Activated CD4-positive, alpha-beta memory T cell treated with anti-CD3 and anti-CD28 coated beads for 36 hours (primary cell): ENCODE data around the gene TMEM240. TPM values are rescaled to one million over a fixed set of nuclear protein-coding genes. Genes with fewer than 3 reads are reported as not detected.
"Not testable (repeated sequence)": the region's sequence is repeated elsewhere in the genome, so short reads cannot be mapped to it uniquely, and the experiment has no call there.

Experiments used
- CTCF ChIA-PET: fragments of 350-600 bp; sonication (Branson Sonifier 250); formaldehyde crosslinking; loops from one replicate; lab custom pipeline; 2021; ENCODE audit warnings: antibody characterized with exemption, inconsistent platforms; lab: Charles Lee
- POLR2A ChIA-PET: fragments of 350-600 bp; sonication (Branson Sonifier 250); formaldehyde crosslinking; loops from one replicate; lab custom pipeline; 2021; ENCODE audit warnings: antibody characterized with exemption; lab: Charles Lee
- DNase-seq: peaks from one replicate; pipeline ENCODE4 v3.0.0-alpha.2; 2020
- H3K27ac Mint-ChIP-seq: one replicate; pipeline ENCODE4 v1.8.0; 2021; ENCODE audit warnings: mixed read lengths
- H3K27me3 Mint-ChIP-seq: one replicate; pipeline ENCODE4 v1.8.0; 2021; ENCODE audit warnings: mixed read lengths
- H3K36me3 Mint-ChIP-seq: one replicate; pipeline ENCODE4 v1.8.0; 2021; ENCODE audit warnings: mixed read lengths
- H3K4me1 Mint-ChIP-seq: one replicate; pipeline ENCODE4 v1.8.0; 2021; ENCODE audit warnings: low read depth, mixed read lengths
- H3K4me3 Mint-ChIP-seq: one replicate; pipeline ENCODE4 v1.8.0; 2021; ENCODE audit warnings: mild to moderate bottlenecking, mixed read lengths
- H3K9me3 Mint-ChIP-seq: one replicate; pipeline ENCODE4 v1.8.0; 2021; ENCODE audit warnings: mixed read lengths
- intact Hi-C: fragments of 100-400 bp; cut with micrococcal nuclease; formaldehyde crosslinking; loops from one replicate; pipeline ENCODE4 v1.15.1; 2023
- total RNA-seq, 2 experiments: library from RNA; stranded (reverse); gene quantifications; one replicate each; pipeline ENCODE4 v1.2.3, GENCODE V29; 2021

Gene TMEM240
- total RNA-seq, 2 experiments from 2014 or later: 0.29 TPM; not detected in 1

GRCh38 chr1:1495461-1495975, 44.9 kb downstream of the TMEM240 start:
- DNase-seq, H3K27ac Mint-ChIP-seq, H3K4me1 Mint-ChIP-seq, H3K27me3 Mint-ChIP-seq, POLR2A ChIA-PET, intact Hi-C loops, H3K4me3 Mint-ChIP-seq, CTCF ChIA-PET: not testable (repeated sequence)
- H3K36me3 Mint-ChIP-seq: peaks cover 35% of the 10 kb centered on the region
- H3K9me3 Mint-ChIP-seq: peaks cover 17% of the 10 kb centered on the region

- H3K4me3 Mint-ChIP-seq, CTCF ChIA-PET, H3K27me3 Mint-ChIP-seq, intact Hi-C loops, H3K27ac Mint-ChIP-seq, DNase-seq, H3K4me1 Mint-ChIP-seq, POLR2A ChIA-PET: not testable (repeated sequence)
- peaks cover 45% of the 10 kb centered on the region for H3K36me3 Mint-ChIP-seq
- H3K9me3 Mint-ChIP-seq: peaks cover 17% of the 10 kb centered on the region
These were observed 46.1 kb downstream of the TMEM240 start for GRCh38 chr1:1494311-1494710.

- Mint-ChIP-seq H3K27me3 (no peaks in the 10 kb centered on the region), H3K27ac (no peak overlapping the region), H3K9me3 (peaks cover 17% of the 10 kb centered on the region), H3K4me1 (no peaks in the 10 kb centered on the region), H3K36me3 (peaks cover 53% of the 10 kb centered on the region), H3K4me3 (no peak overlapping the region)
- ChIA-PET CTCF (no interaction called here), POLR2A (no interaction called here)
- intact Hi-C loops: no loop called here
- DNase-seq: no peak
These were observed 48.8 kb downstream of the TMEM240 start for GRCh38 chr1:1491601-1492000.

DNA sequence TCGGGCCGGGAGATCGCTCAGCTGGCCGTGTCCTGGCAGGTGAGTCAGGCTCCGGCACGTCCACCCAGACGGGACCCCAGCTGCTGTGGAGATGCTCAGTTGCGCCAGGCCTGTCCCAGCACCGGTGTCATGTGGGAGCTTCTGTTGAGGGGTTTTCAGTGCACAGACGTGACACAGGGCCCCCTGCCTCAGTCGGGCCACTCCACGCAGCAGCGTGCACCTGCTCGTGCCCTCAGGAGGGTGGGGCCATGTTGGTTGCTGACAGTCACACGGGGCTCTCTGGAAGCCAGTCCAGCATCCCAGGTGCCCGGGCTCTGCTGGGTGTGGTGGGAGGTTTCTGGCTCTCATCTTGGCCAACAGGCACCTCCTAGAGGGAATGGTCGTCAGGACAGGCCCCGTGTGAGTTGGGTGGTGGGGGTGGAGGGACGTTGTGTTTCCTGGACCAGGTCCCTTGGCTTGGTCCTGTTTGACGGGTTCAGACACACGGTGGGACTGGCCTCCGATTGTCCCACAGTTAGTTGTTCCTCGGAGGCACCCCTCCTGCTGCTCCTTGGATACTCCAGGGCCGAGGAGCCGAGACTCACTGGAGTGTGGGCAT, 49.7 kb downstream of the TMEM240 start:
- Mint-ChIP-seq H3K27me3 (no peaks in the 10 kb centered on the region), H3K9me3 (peaks cover 17% of the 10 kb centered on the region), H3K27ac (no peak overlapping the region), H3K4me3 (no peak overlapping the region), H3K4me1 (no peaks in the 10 kb centered on the region), H3K36me3 (peaks cover 53% of the 10 kb centered on the region)
- CTCF ChIA-PET: no interaction called here
- intact Hi-C loops: no loop called here
- no peak for DNase-seq
- POLR2A ChIA-PET: interaction anchor here (0.6 kb wide), 1 partner anchor 8 kb away, joined by 4 read pairs; no protein-coding TSS in a partner anchor

DNA sequence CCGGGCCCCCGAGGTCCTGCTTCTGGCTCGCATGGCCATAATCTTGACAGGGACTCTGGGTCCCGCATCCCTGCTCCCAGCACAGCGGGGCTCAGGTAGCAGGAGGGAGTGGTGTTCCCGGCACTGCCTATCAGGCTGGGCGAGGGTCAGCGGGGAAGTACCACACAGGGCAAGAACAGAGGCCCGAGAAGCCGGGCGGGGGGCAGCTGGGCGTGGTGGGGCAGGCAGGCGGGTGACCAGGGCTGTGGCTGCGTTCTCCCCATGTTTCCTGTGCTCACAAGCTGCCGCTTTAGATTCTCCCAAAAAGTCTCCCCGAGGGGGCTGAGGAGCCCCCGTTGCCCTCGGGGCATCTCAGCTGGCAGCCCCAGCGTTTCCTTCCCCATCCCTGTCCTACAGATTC, 50.6 kb downstream of the TMEM240 start:
- POLR2A ChIA-PET: no interaction called here
- no peaks in the 10 kb centered on the region for H3K4me1 Mint-ChIP-seq
- no peak overlapping the region for H3K4me3 Mint-ChIP-seq
- H3K36me3 Mint-ChIP-seq: peaks cover 51% of the 10 kb centered on the region
- intact Hi-C loops: no loop called here
- H3K9me3 Mint-ChIP-seq: peaks cover 17% of the 10 kb centered on the region
- no peak overlapping the region for H3K27ac Mint-ChIP-seq
- no peaks in the 10 kb centered on the region for H3K27me3 Mint-ChIP-seq
- CTCF ChIA-PET: no interaction called here
- DNase-seq: no peak

DNA sequence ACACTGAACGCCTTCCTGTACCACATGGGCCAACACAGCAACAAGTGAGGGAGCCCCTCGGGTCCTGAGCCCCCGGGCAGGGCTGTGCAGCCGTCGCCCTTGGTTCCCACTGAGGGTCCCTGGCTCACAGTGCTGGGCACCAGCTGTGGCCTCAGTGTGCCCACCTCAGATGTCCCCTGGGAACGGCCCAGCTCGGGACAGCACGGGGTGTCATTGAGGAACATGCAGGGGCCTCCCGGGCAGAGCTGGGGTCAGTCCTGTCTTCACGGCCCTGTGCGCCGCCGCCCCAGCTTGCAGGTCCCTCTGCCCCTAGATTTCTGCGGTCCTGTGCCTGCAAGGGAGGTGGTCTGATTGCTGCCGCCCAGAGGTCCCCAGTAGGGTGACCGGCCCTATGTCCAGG, 51.2 kb downstream of the TMEM240 start:
- DNase-seq: no peak
- intact Hi-C loops: no loop called here
- peaks cover 17% of the 10 kb centered on the region for H3K9me3 Mint-ChIP-seq
- no peaks in the 10 kb centered on the region for H3K4me1 Mint-ChIP-seq
- POLR2A ChIA-PET: no interaction called here
- H3K36me3 Mint-ChIP-seq: peaks cover 49% of the 10 kb centered on the region
- no peak overlapping the region for H3K27ac Mint-ChIP-seq
- H3K27me3 Mint-ChIP-seq: no peaks in the 10 kb centered on the region
- CTCF ChIA-PET: no interaction called here
- H3K4me3 Mint-ChIP-seq: no peak overlapping the region

GRCh38 chr1:1487701-1488100, 52.7 kb downstream of the TMEM240 start:
- Mint-ChIP-seq H3K4me1 (no peaks in the 10 kb centered on the region), H3K27ac (no peak overlapping the region), H3K27me3 (no peaks in the 10 kb centered on the region), H3K9me3 (peaks cover 8% of the 10 kb centered on the region), H3K36me3 (peaks cover 37% of the 10 kb centered on the region), H3K4me3 (no peak overlapping the region)
- POLR2A ChIA-PET: no interaction called here
- intact Hi-C loops: no loop called here
- DNase-seq: no peak
- CTCF ChIA-PET: no interaction called here

DNA sequence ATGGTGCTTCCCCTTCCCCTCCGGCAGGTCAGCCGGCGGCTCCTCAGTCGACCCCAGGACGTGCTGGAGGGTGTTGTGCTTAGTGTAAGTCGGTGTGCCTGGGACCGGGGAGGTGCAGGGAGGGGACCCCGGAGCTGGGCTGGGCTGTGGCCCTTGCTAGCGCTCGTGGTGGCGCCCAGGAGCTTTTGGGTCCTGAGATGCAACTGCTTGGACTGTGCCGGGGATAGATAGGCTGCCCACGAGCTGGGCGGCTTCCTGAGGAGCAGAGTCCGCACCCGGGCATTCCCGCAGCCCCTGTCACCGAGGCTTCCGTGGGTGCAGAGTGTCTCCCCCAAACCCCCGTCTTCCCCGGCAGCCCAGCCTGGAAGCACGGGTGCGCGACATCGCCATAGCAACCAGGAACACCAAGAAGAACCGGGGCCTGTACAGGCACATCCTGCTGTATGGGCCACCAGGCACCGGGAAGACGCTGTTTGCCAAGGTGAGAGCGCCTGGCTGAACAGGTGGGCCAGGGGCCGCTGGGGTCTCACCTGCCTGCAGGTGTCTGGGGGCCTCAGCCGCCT, 54.6 kb downstream of the TMEM240 start:
- H3K27ac Mint-ChIP-seq, H3K4me3 Mint-ChIP-seq, H3K9me3 Mint-ChIP-seq, CTCF ChIA-PET, DNase-seq, H3K4me1 Mint-ChIP-seq, H3K27me3 Mint-ChIP-seq, POLR2A ChIA-PET, intact Hi-C loops: not testable (repeated sequence)
- H3K36me3 Mint-ChIP-seq: peaks cover 28% of the 10 kb centered on the region

DNA sequence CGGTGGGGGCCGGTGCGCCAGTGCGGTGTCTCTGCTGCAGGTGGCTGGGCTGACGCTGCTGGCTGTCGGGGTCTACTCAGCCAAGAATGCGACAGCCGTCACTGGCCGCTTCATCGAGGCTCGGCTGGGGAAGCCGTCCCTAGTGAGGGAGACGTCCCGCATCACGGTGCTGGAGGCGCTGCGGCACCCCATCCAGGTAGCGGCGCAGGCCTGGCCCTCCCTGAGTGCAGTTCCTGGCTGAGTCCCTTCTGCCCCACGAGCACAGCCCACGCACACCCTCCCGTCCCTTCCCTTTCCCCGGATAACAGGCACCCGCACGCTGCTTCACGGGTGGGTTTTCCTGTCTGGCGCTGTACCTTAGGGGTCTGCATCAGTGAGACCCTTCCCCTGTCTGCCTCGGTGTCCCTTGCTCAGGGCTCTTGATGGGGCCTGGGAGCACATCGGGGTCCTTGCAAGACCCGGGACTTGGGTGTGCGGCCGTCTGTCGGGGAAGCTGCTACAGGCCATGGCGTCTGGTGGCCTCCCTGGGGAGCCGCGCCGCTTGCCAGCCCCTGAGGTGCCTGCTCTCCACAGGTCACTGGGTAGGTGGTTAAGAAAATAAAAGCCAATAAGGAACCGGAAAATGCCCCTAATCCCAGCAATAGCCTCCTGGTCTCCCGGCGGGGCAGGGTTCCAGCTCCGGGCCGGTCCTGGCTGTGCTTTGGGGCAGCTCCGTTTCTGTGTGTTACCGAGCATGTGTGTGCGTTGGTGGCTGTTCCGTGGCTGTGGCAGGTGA, 55.3 kb downstream of the TMEM240 start:
- peaks cover 24% of the 10 kb centered on the region for H3K36me3 Mint-ChIP-seq
- POLR2A ChIA-PET, DNase-seq, H3K9me3 Mint-ChIP-seq, intact Hi-C loops, H3K27me3 Mint-ChIP-seq, H3K4me1 Mint-ChIP-seq, H3K27ac Mint-ChIP-seq, H3K4me3 Mint-ChIP-seq, CTCF ChIA-PET: not testable (repeated sequence)

Other genes with a start within 250 kb of the TMEM240 start
- gene ACAP3, start 232.7 kb downstream of the TMEM240 start, total RNA-seq: 10 to 100 TPM; 31.8 to 32.0 TPM
- gene PUSL1, start 232.0 kb downstream of the TMEM240 start, total RNA-seq: 10 to 100 TPM; 19.7 to 23.1 TPM
- gene INTS11, start 216.0 kb downstream of the TMEM240 start, total RNA-seq: 100 to 1,000 TPM; 107 to 120 TPM
- 10 to 100 TPM; 12.1 to 13.1 TPM for gene CPTP, start 215.8 kb downstream of the TMEM240 start, total RNA-seq
- under 1 TPM in 1 of 2 experiments, not detected in 1; 0.10 TPM for gene TAS1R3, start 209.3 kb downstream of the TMEM240 start, total RNA-seq
- gene DVL1, start 191.2 kb downstream of the TMEM240 start, total RNA-seq: 10 to 100 TPM; 37.6 to 38.6 TPM
- under 1 TPM in 1 of 2 experiments, not detected in 1; 0.19 TPM for gene MXRA8, start 182.1 kb downstream of the TMEM240 start, total RNA-seq
- gene AURKAIP1, start 165.4 kb downstream of the TMEM240 start, total RNA-seq: 100 to 1,000 TPM; 124 to 131 TPM
- 100 to 1,000 TPM in 1 of 2 experiments, 10 to 100 TPM in 1; 96.0 to 108 TPM for gene CCNL2, start 141.3 kb downstream of the TMEM240 start, total RNA-seq
- gene MRPL20, start 133.3 kb downstream of the TMEM240 start, total RNA-seq: 100 to 1,000 TPM; 122 to 123 TPM
- gene ANKRD65, start 119.3 kb downstream of the TMEM240 start, total RNA-seq: not detected
- gene VWA1, start 104.9 kb downstream of the TMEM240 start, total RNA-seq: under 1 TPM; 0.69 to 0.92 TPM
- gene ATAD3C, start 90.9 kb downstream of the TMEM240 start, total RNA-seq: 1 to 10 TPM; 1.2 to 1.7 TPM
- gene ATAD3B, start 68.9 kb downstream of the TMEM240 start, total RNA-seq: 10 to 100 TPM; 35.4 to 36.3 TPM
- 10 to 100 TPM; 45.7 to 46.7 TPM for gene ATAD3A, start 28.5 kb downstream of the TMEM240 start, total RNA-seq
- 100 to 1,000 TPM; 106 to 107 TPM for gene SSU72, start 34.2 kb upstream of the TMEM240 start, total RNA-seq
- 1 to 10 TPM; 1.5 to 1.6 TPM for gene FNDC10, start 59.5 kb upstream of the TMEM240 start, total RNA-seq
- gene MIB2, start 74.9 kb upstream of the TMEM240 start, total RNA-seq: 10 to 100 TPM; 31.1 to 36.1 TPM
- gene MMP23B, start 91.5 kb upstream of the TMEM240 start, total RNA-seq: 1 to 10 TPM in 1 of 2 experiments, under 1 TPM in 1; 0.61 to 1.1 TPM
- gene CDK11B, start 118.4 kb upstream of the TMEM240 start, total RNA-seq: 10 to 100 TPM; 32.4 to 36.9 TPM
- 10 to 100 TPM; 29.0 to 30.1 TPM for gene SLC35E2B, start 152.2 kb upstream of the TMEM240 start, total RNA-seq
- 10 to 100 TPM; 44.5 to 49.1 TPM for gene CDK11A, start 183.7 kb upstream of the TMEM240 start, total RNA-seq
- 10 to 100 TPM; 56.2 to 57.4 TPM for gene NADK, start 237.8 kb upstream of the TMEM240 start, total RNA-seq